Hindlimb muscle (tissue), 1 donor: Measurements from ENCODE around the gene SCAMP3. TPM values are rescaled to one million over a fixed set of nuclear protein-coding genes. Genes with fewer than 3 reads are reported as not detected.
"Not testable (repeated sequence)": the region's sequence is repeated elsewhere in the genome, so short reads cannot be mapped to it uniquely, and the experiment has no call there.

Source experiments
- DNase-seq: peaks from one replicate; pipeline ENCODE4 v3.0.0-alpha.2; 2013
- polyA plus RNA-seq: library from polyadenylated mRNA; unstranded; fragments of 120-200 nt; gene quantifications from one replicate; pipeline ENCODE4 v1.2.1, GENCODE V29; 2013; ENCODE audit not compliant: insufficient read length

Gene SCAMP3
- polyA plus RNA-seq, 1 donor, result 46.5 TPM

GRCh38 chr1:155226910-155227260 lies 35.3 kb downstream of the SCAMP3 start:
- DNase-seq, result peak; percentile 41

GRCh38 chr1:155226188-155226909 lies 35.8 kb downstream of the SCAMP3 start:
- peak; percentile 77 for DNase-seq

- not testable (repeated sequence) for DNase-seq
Observed at GRCh38 chr1:155225404-155225759, 36.8 kb downstream of the SCAMP3 start.

GRCh38 chr1:155223047-155223446 lies 39.1 kb downstream of the SCAMP3 start:
- DNase-seq, result no peak

GRCh38 chr1:155220211-155220965 lies 41.8 kb downstream of the SCAMP3 start:
- not testable (repeated sequence) for DNase-seq

- DNase-seq, result no peak
Observed at GRCh38 chr1:155219592-155220031, 42.5 kb downstream of the SCAMP3 start.

- no peak for DNase-seq
Observed at GRCh38 chr1:155218854-155219591, 43.1 kb downstream of the SCAMP3 start.

GRCh38 chr1:155214702-155215101 lies 47.5 kb downstream of the SCAMP3 start:
- DNase-seq, result not testable (repeated sequence)

GRCh38 chr1:155212051-155212440 lies 50.1 kb downstream of the SCAMP3 start:
- DNase-seq, result not testable (repeated sequence)

- DNase-seq, result peak; percentile 83
Observed at GRCh38 chr1:155211381-155212050, 50.6 kb downstream of the SCAMP3 start.

GRCh38 chr1:155210314-155211104 lies 51.7 kb downstream of the SCAMP3 start:
- DNase-seq, result no peak

GRCh38 chr1:155209312-155209721 lies 52.8 kb downstream of the SCAMP3 start:
- no peak for DNase-seq

GRCh38 chr1:155208541-155209311 lies 53.4 kb downstream of the SCAMP3 start, which contains the start of gene MTX1:
Gene MTX1 (plus strand): TSS chr1:155208695. CDS start chr1:155208805, 110 bp downstream.
- peak; percentile 95 for DNase-seq

- DNase-seq, result peak; percentile 75
Observed at GRCh38 chr1:155207806-155208540, 54.2 kb downstream of the SCAMP3 start, which contains the start of gene THBS3. Gene THBS3 (minus strand): TSS chr1:155207897. CDS start chr1:155207876, 21 bp downstream.

GRCh38 chr1:155206891-155207805 lies 55.0 kb downstream of the SCAMP3 start:
- peak; percentile 84 for DNase-seq
